HG02763 (cell line): ENCODE results near the gene ZNF83.
A peak's percentile ranks its signal among the peaks of the same experiment; 100 is the strongest.
"Not testable (repeated sequence)": the region's sequence is repeated elsewhere in the genome, so short reads cannot be mapped to it uniquely, and the experiment has no call there.

Source experiments
- ATAC-seq: cut with Tn5 transposase; IDR thresholded peaks from one replicate; pipeline ENCODE4 v1.9.1; 2021; ENCODE audit warnings: mild to moderate bottlenecking, moderate library complexity; ENCODE audit not compliant: unreplicated experiment

ZNF83 gene

DNA sequence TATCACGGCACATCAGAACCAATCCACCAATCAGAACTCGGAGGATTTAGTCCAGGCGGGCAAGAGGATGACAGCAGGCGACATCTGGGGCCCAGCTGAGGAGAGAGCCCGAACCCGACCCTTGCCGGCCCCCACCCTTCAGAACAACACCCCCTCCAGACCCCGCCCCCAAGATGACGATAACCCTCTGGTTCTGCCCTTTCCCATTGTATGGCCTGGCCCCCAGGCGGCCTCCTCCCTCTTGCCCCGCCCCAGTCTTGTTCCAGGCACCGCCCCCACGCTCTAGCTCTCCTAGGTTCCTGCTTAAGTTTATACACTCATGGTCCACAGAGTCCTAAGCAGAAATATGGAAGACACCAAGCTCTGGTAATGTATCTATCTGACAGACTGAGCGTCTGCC lies 2.8 kb upstream of the ZNF83 start:
- ATAC-seq = no peak

DNA sequence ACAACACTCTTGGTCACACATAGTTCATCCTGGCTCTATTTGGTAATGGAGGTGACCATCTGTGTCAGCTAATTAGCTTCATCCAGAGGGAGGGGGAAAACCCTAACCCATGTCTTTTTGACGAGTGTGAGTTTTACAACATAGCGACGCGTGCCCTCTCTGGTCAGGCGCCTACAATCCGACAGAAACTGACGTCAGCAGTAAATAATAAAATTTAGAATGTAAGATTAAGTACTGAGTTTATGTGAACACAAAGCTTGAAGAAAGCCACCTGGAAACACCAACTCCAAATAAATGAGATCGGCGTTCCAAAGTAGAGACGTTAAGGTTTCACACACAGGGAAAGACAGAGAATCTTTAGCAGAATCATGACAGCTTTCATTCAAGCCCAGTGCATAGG lies 1.8 kb upstream of the ZNF83 start:
- ATAC-seq = no peak

GRCh38 chr19:52638601-52639000 lies 446 bp upstream of the ZNF83 start:
- no peak for ATAC-seq

DNA sequence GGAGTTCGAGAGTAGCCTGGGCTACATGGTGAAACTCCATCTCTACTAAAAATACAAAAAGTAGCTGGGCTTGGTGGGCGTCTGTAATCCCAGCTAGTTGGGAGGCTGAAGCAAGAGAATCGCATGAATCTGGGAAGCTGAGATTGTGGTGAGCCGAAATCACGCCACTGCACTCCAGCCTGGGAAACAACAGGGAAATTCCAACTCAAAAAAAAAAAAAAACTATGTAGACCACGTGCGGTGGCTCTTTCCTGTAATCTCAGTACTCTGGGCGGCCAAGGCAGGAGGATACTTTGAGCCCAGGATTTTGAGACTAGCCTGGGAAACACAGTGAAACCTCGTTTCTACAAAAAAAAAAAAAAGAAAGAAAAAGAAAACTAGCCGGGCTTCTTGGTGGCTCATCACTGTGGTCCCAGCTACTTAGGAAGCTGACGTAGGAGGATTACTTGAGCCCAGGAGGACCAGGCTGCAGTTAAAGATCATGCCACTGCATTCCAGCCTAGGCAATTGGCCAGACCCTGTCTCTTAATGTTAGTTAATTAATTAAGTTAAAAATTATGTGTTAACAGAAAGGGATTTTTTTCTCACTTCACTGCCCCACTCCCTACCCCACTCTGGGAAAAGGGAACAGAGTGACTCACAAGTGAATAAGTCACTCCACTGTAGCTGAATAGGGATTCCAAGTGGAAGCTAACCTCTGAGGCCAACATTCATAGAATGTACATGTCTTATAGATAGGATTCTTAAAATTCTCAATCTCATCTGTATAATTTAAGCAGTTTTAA lies 2.2 kb downstream of the ZNF83 start:
- no peak for ATAC-seq

GRCh38 chr19:52627441-52627840 lies 10.7 kb downstream of the ZNF83 start:
- ATAC-seq = not testable (repeated sequence)

- ATAC-seq = no peak
These were observed 11.2 kb downstream of the ZNF83 start for GRCh38 chr19:52626915-52627314.

DNA sequence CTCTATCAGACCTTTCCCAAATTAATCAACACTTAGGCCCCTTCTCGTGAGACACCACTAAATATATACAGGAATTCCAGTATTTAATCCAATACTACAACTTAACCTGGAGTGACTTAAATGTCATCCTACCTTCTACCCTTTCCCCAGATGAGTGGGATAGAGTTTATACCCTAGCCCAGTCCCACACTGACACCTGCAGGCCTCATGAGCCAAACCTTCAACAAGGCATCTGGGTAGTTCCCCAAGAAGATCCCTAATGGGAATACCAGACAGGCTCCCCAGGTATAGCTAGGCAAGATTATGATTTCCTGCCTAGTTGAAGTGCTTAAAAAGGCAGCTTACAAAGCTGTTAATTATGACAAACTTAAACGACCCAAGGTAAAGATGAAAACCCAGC lies 15.9 kb downstream of the ZNF83 start:
- ATAC-seq = no peak

DNA sequence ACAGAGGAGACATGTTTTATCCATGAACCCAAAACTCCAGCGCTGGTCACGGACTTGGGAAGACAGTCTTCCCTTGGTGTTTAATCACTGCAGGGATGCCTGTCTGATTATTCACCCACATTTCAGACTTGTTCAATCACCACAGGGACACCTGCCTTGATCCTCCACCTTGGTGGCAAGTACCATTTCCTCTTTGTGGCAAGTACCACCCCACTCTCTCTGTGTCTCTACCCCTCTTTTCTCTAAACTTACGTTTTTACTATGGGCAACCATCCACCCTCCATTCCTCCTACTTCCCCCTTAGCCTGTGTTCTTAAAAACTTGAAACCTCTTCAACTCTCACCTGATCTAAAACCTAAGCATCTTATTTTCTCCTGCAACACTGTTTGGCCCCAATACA lies 16.8 kb downstream of the ZNF83 start:
- ATAC-seq = no peak

DNA sequence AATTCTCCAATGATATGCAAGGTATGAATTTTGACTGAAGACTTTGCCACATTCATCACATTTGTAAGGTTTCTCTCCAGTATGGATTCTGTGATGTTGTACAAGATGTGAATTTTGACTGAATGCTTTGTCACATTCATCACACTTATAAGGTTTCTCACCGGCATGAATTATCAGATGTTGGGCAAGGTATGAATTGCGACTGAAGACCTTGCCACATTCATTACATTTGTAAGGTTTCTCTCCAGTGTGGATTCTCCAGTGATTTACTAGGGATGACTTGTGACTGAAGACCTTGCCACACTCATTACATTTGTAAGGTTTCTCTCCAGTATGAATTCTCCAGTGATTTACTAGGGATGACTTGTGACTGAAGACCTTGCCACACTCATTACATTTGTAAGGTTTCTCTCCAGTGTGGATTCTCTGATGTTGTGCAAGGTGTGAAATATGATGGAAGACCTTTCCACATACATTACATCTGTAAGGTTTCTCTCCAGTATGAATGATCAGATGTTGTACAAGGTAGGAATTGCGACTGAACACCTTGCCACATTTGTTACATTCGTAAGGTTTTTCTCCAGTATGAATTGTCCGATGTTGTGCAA lies 24.8 kb downstream of the ZNF83 start:
- no peak for ATAC-seq

- no peak for ATAC-seq
These were observed 34.5 kb downstream of the ZNF83 start for GRCh38 chr19:52603558-52604207.

- ATAC-seq = no peak
These were observed 35.2 kb downstream of the ZNF83 start for GRCh38 chr19:52602941-52603340.

- not testable (repeated sequence) for ATAC-seq
These were observed 36.2 kb downstream of the ZNF83 start for GRCh38 chr19:52601974-52602366.

GRCh38 chr19:52601025-52601973 lies 36.9 kb downstream of the ZNF83 start:
- peak; percentile 96 for ATAC-seq

DNA sequence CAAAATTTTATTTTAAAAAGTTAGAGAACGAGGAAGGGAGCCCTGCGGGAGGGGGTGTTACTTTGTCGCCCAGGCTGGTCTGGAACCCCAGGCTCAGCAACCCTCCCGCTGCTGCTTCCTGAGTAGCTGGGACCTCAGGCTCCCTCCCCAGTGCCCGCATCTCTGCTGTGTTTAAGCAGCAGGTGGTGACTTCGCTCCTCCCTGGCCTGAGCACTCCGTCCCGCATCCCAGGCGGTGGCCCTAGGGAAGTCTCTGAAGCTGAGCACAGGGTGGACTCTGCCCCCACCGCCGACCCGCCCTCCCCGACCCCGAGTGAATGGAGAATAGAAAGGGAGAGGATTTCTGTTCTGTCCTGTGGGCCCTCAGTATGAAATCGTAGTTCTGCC lies 37.5 kb downstream of the ZNF83 start:
- ATAC-seq = peak; percentile 20

DNA sequence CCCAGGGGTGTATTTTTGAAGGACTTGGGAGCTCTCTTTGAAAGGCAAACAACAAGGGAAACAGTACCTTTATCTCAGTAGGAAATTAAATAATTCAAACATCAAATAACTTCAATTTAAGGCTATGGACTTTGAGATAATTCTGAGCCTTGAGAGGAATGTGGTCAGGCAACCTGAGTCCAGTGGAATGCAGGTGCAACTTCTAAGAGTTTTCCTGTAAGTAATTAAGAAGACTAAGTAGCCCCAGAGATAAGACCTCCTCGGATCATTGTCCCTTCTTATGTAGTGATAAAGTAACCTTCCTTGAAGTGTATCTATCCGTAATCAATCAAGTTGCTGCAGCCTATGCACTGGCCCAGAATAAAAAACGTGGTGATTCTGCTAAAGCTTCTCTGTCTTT lies 38.9 kb downstream of the ZNF83 start:
- no peak for ATAC-seq

DNA sequence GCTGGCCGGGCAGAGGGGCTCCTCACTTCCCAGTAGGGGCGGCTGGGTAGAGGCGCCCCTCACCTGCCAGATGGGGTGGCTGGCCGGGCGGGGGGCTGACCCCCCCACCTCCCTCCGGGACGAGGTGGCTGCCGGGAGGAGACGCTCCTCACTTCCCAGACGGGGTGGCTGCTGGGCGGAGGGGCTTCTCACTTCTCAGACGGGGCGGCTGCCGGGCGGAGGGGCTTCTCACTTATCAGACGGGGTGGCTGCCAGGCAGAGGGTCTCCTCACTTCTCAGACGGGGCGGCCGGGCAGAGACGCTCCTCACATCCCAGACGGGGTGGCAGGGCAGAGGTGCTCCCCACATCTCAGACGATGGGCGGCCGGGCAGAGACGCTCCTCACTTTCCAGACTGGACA lies 44.7 kb downstream of the ZNF83 start:
- not testable (repeated sequence) for ATAC-seq

GRCh38 chr19:52592301-52592700 lies 45.9 kb downstream of the ZNF83 start:
- no peak for ATAC-seq

DNA sequence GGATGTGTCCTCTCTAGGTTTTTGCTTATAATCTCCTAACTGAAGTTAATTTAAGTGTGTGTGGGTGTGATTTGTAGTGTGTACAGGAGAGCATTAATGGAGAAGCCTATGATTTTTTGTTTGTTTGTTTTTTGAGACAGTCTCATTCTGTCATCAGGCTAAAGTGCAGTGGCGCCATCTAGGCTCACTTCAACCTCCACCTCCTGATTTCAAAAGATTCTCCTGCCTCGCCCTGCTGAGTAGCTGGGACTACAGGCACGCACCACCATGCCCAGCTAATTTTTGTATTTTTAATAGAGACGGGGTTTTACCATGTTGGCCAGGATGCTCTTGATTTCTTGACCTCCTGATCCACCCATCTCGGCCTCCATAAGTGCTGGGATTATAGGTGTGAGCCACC lies 47.4 kb downstream of the ZNF83 start:
- no peak for ATAC-seq

- no peak for ATAC-seq
These were observed 52.6 kb downstream of the ZNF83 start for GRCh38 chr19:52585604-52586003.

DNA sequence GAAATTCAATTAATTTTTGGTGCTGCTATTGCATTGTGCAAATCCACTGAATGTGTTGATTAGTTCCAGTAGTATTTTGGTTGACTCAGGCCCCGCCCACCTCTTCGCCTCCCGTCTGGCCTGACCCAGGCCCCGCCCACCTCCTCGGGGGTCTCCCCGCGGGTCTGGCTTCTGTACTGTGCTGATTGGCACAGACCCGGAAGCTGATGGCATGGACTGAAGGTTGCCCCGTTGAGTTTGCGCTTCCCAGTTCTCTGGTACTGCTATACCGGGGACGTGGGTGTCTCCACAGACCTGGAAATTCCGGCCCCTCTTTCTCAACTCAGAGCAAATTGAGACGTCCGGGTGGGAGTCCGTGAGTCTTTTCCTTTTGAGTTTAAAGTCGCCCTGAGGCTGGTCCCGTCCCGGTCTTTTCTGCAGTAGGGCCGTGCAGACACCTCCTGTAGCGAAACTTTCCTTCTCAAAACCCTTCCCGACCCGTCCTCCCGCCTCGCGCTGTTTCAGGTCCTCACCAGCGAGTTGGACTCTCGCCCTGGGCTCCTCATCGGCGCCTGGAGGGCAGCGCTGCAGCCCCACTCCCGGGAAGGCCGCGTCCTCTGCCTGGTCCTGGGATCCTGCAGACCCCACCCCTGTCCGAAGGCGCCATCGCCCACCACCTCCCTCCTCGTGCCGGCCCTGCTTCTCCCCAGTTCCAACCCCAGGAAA lies 53.3 kb downstream of the ZNF83 start:
- no peak for ATAC-seq
